Cerebellar nuclear complex (tissue), 1 donor: ENCODE data around the gene NTF3.

ENCODE experiments used
- DNase-seq, 2 experiments: peaks; one replicate each; lab custom pipeline; 2025; lab: John Stamatoyannopoulos, UW

The NTF3 gene

DNA sequence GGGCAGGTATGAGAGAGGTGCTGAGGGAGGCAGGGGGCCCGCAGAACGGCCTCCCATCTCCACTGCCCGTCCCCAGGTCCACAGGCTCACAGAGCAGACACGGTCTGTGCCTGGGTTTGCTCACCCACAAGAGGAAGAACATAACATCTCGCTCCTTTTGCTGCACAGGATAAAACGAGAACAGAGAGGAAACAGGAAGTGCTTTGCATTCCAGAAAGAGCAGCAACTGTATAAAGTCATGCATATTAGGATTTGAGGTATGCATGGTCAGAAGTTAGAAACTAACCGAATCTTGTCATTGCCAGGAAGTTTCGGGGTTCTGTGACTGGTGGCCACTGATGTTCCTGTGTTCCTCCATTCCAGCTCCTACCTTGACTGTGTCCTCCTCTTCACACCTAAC, 25.0 kb downstream of the NTF3 start:
- no peak for DNase-seq

DNA sequence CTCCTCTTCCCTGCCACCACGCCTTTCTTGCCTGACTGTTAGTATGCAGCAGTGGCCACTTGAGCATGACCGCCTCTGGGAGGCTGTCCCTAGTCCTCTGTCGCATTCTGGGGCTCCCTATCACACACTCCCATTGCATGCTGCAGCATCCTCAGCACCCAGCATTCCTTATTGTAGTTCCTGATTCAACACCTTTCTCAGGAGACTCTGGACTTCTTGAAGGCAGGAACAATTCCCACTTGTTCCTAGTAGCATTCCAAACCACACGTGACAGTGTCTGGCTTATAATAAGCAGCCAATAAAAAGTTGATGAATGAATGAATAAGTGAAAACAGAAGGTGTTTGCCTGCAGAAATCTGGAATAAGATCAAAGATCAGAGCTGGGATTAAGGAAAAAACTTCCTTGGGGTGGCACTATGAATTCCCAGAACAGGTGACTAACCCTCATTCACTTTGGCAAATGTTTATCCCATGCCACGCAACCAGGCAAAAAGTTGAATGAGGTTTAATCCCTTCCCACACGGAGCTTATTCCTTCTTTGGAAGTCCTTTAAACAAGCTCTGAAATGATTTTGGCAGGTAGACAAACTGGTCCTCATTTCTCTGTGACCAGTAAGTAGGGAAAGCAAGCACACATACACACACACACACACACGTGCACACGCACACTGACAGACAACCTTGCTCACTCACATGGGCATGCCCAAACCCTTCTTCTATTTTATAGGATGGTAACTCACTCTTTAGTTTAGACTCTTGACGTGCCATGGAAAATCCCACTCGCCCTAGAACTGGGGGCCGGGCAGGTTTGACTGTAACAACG, 26.5 kb downstream of the NTF3 start:
- no peak for DNase-seq

DNA sequence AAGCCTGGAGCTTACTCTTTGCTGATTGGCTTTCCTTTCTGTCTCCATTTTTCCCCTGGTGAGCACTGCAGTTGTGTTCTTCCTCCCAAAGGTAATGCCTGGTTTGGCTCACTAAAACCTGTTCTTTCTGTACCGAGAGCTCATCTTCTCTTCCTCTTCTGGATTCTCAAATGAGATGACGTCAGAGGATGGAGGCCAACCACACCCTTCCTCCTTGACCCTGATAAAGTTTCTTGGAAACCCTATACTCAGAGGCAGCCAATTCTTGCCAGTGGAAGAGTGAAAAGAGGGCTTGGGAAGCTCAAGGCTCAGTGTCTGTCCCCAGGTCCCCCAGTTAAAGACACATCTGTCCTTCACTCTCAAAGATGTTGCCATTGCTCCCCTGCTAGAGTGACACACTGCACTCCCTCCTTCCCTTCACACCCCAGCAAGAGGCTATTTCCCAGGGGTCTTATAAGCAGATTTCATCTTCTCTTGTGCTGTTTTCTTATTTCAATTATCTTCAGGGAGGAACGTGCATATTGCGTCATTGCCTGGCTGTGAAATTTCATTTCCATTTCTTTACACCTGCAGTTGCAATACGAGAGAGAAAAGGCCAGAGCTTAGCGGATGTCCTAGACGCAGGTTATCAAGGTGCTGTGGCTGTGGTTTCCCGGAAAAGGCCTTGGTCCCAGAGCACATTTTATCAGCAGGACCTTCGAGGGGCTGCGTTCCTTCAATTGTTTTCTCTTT, 27.3 kb downstream of the NTF3 start:
- DNase-seq = no peak

DNA sequence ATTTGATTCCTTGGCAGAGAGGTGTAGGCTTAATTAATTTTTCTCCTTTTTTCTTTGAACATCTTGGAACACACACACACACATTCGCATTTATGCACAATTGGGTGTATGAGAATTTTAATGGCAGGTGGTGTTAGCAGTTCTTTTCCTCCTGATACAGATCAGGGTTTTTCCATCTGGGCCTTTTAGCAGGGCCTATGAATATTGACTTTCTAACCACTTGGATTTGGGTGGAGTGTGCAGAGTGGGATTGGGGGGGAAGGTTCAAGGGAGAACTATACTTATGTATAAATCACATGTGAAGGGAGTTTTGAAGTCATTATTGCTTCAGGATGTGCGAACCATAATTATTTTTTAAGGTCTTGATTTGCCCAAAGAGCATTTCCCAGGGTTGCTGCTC, 28.9 kb downstream of the NTF3 start:
- DNase-seq = no peak

DNA sequence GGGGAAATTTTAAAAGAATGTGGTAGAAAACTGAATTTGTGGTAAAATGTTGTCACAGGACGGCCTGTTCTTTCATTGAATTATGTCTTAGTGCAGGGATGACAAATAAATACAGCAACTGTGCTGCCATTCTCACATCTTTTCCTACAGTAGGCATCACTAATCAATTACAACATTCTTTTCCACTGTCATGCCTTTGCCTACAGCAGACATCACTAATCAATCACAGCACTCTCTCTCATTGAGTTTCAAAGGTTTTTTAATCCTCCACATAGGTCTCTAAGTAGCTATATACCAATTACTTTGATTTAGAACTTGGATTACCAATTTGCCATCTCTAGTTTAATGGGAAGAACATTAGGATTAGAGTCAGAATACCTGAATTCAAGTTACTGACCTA, 30.1 kb downstream of the NTF3 start:
- DNase-seq = no peak

DNA sequence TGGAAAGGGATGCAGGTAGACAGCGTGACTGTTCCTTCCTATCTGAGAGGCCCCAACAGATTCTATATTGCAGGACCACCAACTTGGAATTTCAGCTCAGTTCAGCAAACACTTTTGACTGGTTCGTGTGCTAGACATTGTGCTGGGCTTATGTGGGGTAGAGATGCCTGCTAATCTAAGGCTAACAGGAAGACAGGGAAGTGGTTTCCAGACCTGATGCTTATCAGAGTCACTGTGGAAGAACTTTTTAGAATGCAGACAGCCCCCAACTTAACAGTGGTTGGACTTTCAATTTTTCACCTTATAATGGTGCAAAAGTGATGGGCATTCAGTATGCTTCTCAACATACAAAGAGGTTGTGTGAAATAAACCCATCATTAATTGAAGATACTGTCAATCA, 32.2 kb downstream of the NTF3 start:
- no peak for DNase-seq

DNA sequence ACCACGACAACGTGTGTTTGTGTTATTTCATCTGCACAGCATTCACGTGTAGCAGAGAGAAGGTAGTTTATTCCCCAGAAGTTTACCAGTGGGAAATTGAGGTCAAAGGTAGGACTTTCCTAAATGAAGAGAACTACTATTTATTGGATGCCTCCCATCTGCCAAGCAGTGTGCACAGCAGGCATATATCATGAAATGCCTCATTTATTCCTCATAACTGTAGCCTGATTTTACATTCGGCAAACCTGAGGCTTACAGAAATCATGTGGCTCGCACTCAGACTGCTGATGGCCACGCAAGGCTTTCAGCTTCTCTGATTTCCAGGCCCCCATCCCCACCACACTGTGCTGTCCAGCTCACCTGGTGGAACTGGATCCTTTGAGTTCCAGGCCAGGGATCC, 33.5 kb downstream of the NTF3 start:
- no peak for DNase-seq

DNA sequence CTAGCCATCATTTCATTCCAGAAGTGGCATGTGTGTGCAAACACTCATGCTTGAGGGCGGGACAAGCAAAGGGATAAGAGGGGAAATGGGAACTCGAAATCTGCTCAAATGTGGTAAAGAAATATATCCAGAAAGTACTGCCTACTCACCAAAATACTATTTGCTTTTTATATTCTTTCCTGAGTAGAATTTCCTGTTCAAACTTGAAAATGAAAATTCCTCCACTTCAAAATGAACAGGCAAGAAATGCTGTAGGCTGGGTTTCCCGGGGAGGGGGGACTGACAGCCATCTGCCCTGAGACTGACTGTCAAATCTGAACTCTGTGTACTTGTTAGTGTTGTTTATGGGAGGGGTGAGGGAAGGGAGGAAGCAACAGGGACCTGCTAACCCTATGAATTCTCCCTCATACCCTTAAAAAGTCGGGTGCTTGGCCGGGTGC, 34.6 kb downstream of the NTF3 start:
- no peak for DNase-seq

DNA sequence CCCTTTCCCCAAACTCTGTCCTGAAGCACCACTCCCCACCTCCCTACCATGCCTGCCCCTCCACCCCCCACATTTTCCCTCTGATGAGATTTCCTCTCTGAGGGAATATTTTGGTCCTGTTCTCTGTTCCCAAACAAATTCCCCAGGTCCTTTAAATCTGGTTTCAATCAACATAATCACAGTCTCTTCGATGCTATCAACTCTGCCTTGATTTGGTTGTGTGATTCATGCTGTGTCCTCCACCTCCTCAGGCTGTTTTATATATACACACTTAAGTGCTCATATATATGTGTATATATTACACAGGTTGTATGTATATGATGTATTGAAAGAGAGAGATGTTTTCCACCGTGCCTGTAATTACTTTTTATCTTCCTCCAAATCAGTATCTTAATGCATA, 36.0 kb downstream of the NTF3 start:
- no peak for DNase-seq

DNA sequence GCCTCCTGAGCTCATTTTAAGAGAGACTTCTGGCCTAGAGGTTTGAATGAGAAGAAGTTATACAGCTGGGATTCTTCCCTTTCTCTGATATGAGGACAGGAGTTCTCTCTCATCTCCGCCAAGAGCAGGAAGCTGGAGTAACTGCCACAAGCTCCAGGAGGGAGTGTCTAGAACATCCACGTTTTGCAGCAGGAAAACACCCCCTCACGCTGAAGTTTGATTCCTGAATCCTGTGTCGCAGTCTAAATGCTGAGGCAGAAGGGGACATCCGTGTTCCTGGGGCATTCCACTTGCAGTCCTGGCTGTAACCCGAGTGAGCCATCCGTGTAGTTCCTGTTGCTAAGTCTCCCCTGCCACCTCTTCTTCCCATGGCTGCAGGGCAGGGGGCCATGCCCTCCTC, 38.3 kb downstream of the NTF3 start:
- no peak for DNase-seq

DNA sequence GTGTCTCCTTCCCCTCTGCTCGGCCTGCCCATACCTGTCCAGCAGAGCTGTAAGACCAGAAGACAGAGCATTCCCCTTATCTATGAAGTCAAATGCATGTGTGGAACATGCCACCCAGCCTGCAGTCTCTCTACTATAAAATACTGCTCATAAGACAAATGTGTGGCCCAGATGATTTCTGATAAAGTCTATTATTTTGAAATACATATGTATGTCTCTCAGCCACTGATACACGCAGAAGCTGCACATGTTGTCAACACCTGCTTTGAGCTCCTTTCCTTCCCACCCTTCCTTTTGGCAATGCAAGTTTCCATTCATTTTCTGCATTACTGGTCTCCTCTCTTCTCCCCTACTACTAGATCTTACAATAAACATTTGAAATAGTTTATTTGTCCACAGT, 38.8 kb downstream of the NTF3 start:
- no peak for DNase-seq

DNA sequence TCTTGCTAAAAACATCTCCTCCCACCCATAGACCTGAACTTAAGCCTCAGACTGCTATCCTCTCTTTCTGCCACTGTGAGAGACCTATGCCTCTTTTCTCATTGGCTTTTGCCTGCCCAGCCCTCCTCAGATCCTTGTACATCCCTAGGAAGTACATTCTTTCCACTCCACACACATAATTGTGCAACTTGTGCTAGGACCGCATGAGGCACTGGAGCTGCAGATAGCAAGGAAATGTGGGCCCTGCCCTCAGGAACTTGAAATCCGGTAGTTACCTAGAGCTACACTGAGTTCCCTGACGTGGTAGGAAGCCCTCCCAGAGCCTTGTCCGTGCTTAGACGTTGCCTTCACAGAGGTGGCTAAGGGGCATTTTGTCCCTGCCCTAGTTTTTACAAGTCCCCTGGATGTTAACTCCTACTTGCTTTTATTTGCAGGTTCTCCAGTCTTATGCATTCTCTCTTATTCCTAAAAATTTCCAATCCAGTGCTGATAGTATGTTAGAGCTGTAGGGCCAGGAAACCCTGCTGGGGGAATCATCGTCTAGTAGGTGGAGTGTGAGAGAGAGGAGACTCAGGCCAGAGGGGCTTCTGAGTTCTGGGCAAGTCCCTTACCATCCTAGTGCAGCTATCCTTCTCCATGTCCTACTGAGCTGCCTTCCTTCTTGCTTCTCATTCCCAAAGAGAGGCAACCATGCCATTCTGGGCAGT, 41.3 kb downstream of the NTF3 start:
- DNase-seq = no peak

DNA sequence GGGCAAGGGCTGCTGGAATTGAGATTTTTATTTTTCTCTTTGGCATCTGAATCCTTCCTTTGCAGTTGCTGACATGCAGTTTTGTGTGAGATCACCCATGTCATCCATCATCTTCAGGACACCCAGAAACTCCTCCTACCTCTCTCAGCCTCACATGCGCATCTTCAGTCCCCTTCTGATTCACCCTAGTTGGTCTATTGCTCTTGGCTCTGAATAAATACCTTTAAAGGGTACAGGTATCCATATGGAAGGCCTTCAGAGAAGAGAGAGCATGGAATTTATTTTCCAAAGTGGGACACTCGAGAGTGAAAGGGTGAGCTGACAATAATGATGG, 41.8 kb downstream of the NTF3 start:
- DNase-seq = no peak

DNA sequence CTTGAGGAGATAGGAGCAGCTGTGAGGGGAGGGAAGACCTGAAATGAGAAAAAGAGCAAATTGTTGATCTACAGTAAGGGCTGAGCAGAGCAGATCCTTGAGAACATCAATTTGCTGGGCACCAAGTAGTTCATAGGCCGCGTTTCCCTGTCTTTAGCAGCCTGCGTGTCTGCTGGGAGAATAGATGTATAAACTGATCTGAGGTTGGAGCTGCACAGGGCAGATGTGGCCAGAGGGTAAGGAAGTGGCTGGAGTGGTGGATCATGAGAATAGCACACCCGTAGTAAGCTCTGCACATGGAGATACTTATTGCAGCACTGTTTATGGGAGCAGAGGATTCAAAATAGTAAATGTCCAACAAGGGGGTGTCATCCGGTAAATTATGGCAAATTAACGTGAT, 44.4 kb downstream of the NTF3 start:
- no peak for DNase-seq

DNA sequence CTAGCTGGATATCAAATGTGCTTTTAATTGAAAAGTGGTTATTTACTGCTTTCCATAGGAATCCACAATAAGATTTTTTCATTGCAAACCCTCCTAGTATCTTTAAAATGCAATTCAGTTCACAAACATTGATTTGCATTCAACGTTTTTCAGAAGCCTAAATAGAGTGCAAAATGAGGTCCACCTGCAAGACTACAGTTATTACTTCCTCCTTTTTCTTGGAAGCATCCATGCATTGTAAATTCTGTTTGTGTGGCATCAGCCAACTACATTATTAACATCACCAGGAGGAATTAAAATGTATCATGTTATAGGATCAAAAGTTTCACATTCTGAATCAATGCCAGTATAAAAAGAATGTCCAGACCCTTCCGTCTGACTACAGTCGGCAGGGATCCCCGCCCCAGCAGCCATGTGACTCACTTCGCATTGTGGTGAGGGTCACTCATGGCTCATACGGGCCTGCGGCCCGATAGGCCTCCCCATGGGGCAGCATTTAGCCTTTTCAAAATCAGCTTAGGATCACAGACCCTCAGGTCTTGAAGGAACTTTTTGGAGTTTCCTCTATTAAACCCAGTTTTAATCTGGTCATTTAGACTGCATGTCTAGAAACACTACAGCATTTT, 46.3 kb downstream of the NTF3 start:
- no peak for DNase-seq

DNA sequence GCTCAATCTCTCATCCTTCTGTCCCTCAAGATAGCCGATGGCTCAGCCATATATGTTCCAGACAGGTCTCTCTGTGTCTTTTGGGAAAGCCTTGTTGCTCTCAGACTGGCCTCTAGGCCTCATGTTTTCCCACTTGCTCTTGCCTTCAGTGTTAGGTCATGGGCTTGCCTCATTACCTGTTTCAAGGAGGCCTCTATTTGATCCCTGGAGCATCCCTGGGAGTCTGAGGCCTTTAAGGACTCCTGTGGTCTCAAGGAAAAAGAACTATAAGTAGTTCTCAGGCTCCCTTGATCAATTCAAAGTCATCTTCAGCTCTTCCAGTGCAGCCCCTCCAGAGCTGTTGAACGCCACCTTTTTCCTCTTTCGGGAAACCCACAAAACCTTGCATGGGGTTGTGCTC, 47.9 kb downstream of the NTF3 start:
- no peak for DNase-seq

DNA sequence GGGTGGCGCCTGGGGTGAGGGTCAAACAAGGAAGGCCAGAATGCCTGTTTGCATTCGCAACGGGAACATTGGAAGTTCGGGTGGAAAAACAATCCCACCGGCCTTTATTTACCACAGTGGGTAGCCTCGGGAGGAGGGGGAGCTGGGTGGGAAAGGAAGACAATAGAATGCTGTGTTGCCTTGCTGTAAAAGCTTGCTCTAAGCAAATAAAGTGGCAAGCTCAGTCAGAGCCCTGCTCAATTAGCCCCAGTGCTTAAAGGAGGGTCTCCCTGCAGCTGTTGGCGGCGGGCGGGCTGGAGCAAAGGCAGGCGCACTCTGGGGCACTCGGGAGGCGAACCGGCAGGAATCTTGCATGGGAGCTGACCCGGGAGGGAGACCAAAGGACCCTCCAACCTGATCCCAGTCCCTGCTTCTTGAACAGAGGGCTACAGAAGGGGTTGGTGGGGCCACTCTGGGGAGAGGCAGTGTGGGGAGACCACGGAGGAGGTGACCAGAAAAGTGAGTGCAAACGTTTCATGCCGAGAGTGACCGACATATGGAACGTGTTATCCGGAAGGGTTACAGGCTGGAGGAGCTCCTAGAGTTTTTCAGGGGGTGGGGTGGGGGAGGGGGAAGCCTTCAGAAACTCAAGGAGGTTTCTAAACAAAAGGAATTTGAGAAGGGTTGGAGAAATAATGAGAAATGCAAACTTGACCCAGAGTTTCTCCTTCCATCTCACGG, 48.5 kb downstream of the NTF3 start:
- DNase-seq = no peak

DNA sequence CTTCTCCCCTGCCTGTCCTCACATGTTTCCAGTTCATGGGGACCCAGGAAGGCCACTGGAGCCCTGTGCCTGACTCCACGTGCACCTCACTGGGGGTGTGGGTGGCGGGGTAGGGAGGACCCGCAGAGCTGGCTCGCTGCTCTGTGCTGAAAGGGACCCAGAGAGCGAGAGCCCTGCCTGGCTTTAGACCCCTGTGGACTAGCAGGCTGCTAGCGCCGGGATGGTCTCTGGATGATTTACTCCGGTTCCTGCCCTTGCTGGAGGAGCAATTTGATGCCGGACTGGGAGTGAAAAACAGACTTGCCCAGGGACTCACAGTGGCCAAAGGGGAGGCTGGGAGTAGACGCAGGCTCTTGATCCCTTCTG, 49.0 kb downstream of the NTF3 start:
- DNase-seq = no peak

DNA sequence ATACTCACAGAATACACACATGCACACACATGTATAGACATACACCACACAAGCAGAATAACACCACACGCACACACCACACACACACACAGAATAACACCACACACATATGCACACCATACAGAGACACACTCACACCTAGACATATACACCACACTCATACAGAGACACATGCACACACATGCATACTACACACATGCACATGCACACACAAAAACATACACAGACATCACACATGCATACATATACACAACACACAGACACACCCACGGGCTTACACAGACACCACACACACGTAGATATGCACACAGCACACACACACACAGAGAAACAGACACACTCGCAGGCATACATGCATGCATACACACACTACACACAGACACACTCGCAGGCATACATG, 49.7 kb downstream of the NTF3 start:
- DNase-seq = no peak

DNA sequence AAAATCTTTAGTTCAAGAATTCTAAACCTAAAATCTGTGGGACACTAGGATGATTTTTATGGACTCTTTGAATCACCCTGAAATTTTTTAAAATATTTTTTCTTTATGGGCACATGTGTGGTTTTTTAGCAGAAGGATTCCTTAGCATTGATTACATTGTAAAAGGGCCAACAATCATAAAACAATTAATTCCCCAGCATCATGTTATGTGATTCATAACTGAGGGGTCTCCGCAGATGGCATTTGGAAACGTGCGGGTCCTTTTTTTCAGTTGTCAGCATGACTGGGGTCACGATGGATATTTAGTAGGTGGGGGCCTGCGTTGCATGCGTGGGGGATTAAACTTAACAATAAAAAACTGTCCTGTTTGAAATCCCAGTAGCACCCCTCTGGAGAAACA, 52.5 kb downstream of the NTF3 start:
- DNase-seq = no peak

DNA sequence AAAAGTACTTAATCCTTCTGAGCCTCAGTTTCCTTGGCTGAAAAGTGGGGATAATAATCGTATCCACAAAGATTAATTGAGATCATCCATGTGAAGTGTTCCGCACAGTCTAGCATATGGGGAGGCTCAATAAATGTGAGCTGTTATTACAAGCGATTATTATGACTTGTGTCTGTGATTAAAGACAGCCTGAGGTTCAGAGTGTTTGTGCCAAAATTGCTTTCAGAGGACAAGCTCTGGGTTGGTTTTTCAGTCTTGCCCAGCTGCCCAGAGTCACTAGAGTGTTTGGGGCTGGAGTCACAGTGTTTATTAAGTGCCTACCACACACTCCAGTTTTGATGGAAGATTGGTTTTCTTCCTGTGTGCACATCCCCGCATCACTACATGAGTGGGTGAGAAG, 53.5 kb downstream of the NTF3 start:
- no peak for DNase-seq

DNA sequence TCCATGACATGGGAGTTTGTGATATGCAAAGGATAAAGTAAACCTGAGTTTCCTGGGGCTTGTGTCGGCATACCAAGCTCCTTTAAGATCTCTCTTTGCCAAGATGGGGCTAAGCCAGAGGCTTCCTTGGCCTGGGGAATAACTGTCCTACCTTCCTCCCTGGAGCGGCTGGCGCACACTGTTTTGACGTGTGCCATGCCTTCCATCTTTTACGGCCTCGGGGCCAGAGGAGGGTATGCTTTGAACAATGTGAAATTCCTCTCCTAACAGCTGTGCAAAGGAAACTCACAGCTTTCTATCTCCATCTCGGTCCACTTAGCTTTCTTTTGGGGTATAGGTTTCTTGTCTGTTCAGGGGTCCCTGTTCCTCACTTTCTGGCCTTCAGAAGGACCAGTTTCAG, 55.2 kb downstream of the NTF3 start:
- DNase-seq = no peak
